ENCODE results near the gene CDK1.

DNA sequence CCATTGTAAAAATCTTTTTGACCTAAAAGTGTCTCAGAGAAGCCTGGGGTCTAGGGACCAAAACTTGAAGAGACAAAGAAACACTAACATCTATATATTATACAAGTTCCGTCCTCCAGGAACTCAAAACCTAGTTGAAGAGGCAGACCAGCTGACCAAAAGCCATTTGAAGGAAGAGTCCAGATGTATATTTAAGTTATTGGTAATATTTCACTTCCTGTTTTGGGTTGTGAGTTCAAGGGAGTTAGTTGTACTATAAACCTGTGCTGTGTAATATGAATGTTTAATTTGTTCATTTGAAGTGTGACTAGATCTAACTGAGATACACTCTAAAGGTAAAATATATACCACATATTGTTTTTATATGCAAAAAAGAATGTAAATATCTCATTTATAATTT lies 45.0 kb downstream of the CDK1 start:
- TF ChIP-seq, protein P1, sequence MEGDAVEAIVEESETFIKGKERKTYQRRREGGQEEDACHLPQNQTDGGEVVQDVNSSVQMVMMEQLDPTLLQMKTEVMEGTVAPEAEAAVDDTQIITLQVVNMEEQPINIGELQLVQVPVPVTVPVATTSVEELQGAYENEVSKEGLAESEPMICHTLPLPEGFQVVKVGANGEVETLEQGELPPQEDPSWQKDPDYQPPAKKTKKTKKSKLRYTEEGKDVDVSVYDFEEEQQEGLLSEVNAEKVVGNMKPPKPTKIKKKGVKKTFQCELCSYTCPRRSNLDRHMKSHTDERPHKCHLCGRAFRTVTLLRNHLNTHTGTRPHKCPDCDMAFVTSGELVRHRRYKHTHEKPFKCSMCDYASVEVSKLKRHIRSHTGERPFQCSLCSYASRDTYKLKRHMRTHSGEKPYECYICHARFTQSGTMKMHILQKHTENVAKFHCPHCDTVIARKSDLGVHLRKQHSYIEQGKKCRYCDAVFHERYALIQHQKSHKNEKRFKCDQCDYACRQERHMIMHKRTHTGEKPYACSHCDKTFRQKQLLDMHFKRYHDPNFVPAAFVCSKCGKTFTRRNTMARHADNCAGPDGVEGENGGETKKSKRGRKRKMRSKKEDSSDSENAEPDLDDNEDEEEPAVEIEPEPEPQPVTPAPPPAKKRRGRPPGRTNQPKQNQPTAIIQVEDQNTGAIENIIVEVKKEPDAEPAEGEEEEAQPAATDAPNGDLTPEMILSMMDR (conservative IDR thresholded peaks at IDR 0.05; ENCODE audit: low read length): no peak
- no peak for TF ChIP-seq EZH2phosphoT487 (IDR thresholded peaks at IDR 0.05; ENCODE audit: borderline replicate concordance, low read depth, low read length)

Measured in OCI-LY7 (cell line).